ENCODE data around the gene GPHA2.
"Not testable (repeated sequence)": the region's sequence is repeated elsewhere in the genome, so short reads cannot be mapped to it uniquely, and the experiment has no call there.

GPHA2 gene

GRCh38 chr11:64935359-64936081 lies at the start of gene GPHA2:
TSS of gene GPHA2 (minus strand) at chr11:64935893. CDS start at chr11:64935460, 433 bp downstream.
- no peaks in the 10 kb centered on the region for H3K79me2 ChIP-seq (ENCODE audit: control insufficient read depth, low read length)
- H3K36me3 ChIP-seq (ENCODE audit: control insufficient read depth, low read length): no peaks in the 10 kb centered on the region
- H3K9me2 ChIP-seq (replicated peaks; ENCODE audit: control insufficient read depth, low read length): no peaks in the 10 kb centered on the region
- H3K4me3 ChIP-seq (ENCODE audit: low read length): no peak within 1 kb of the TSS
- TF ChIP-seq CTCF (IDR thresholded peaks at IDR 0.05; ENCODE audit: low read depth, low read length, poor library complexity, severe bottlenecking) (no peak), EZH2phosphoT487 (IDR thresholded peaks at IDR 0.05; ENCODE audit: borderline replicate concordance, low read length) (no peak)
- no peak within 1 kb of the TSS for H3K4me2 ChIP-seq (ENCODE audit: low read length)
- H3K4me1 ChIP-seq (ENCODE audit: control insufficient read depth, low read length): no peaks in the 10 kb centered on the region
- H3K27me3 ChIP-seq (ENCODE audit: control insufficient read depth, low read length): no peaks in the 10 kb centered on the region
- no peaks in the 10 kb centered on the region for H4K20me1 ChIP-seq (ENCODE audit: control insufficient read depth, insufficient read depth, low read depth, low read length)
- H3K27ac ChIP-seq (ENCODE audit: low read depth, low read length): no peak within 1 kb of the TSS
- H3K9me3 ChIP-seq (ENCODE audit: control insufficient read depth, insufficient read depth, low read length): no peaks in the 10 kb centered on the region
- H3F3A ChIP-seq (ENCODE audit: control insufficient read depth, insufficient read depth): no peaks in the 10 kb centered on the region

GRCh38 chr11:64983339-64983738 lies 47.6 kb upstream of the GPHA2 start:
- H3F3A ChIP-seq (ENCODE audit: control insufficient read depth, insufficient read depth); H3K79me2 ChIP-seq (ENCODE audit: control insufficient read depth, low read length); H3K9me2 ChIP-seq (replicated peaks; ENCODE audit: control insufficient read depth, low read length): not testable (repeated sequence)

GRCh38 chr11:64976651-64977050 lies 41.0 kb upstream of the GPHA2 start:
- no peak overlapping the region for H3K27ac ChIP-seq (ENCODE audit: low read depth, low read length)
- no peaks in the 10 kb centered on the region for H4K20me1 ChIP-seq (ENCODE audit: control insufficient read depth, insufficient read depth, low read depth, low read length)
- H3F3A ChIP-seq (ENCODE audit: control insufficient read depth, insufficient read depth): peaks cover 16% of the 10 kb centered on the region
- peaks cover 53% of the 10 kb centered on the region for H3K4me1 ChIP-seq (ENCODE audit: control insufficient read depth, low read length)
- no peak overlapping the region for H3K4me3 ChIP-seq (ENCODE audit: low read length)
- no peaks in the 10 kb centered on the region for H3K9me3 ChIP-seq (ENCODE audit: control insufficient read depth, insufficient read depth, low read length)
- H3K79me2 ChIP-seq (ENCODE audit: control insufficient read depth, low read length): no peaks in the 10 kb centered on the region
- H3K4me2 ChIP-seq (ENCODE audit: low read length): no peak overlapping the region
- H3K36me3 ChIP-seq (ENCODE audit: control insufficient read depth, low read length): no peaks in the 10 kb centered on the region
- TF ChIP-seq EZH2phosphoT487 (IDR thresholded peaks at IDR 0.05; ENCODE audit: borderline replicate concordance, low read length): no peak
- no peak for TF ChIP-seq CTCF (IDR thresholded peaks at IDR 0.05; ENCODE audit: low read depth, low read length, poor library complexity, severe bottlenecking)
- H3K9me2 ChIP-seq (replicated peaks; ENCODE audit: control insufficient read depth, low read length): no peaks in the 10 kb centered on the region
- H3K27me3 ChIP-seq (ENCODE audit: control insufficient read depth, low read length): no peaks in the 10 kb centered on the region

More at GRCh38 chr11:64983339-64983738, 47.6 kb upstream of the GPHA2 start:
- not testable (repeated sequence) for H3K9me3 ChIP-seq (ENCODE audit: control insufficient read depth, insufficient read depth, low read length); H3K27me3 ChIP-seq (ENCODE audit: control insufficient read depth, low read length); H3K27ac ChIP-seq (ENCODE audit: low read depth, low read length); H3K4me3 ChIP-seq (ENCODE audit: low read length); H3K4me2 ChIP-seq (ENCODE audit: low read length); H4K20me1 ChIP-seq (ENCODE audit: control insufficient read depth, insufficient read depth, low read depth, low read length); H3K36me3 ChIP-seq (ENCODE audit: control insufficient read depth, low read length)
- H3K4me1 ChIP-seq (ENCODE audit: control insufficient read depth, low read length): peaks cover 52% of the 10 kb centered on the region

GRCh38 chr11:64974124-64974523 lies 38.4 kb upstream of the GPHA2 start:
- no peaks in the 10 kb centered on the region for H3K9me2 ChIP-seq (replicated peaks; ENCODE audit: control insufficient read depth, low read length)
- H3K4me3 ChIP-seq (ENCODE audit: low read length): peak overlapping the region; percentile 60
- no peaks in the 10 kb centered on the region for H3K27me3 ChIP-seq (ENCODE audit: control insufficient read depth, low read length)
- peaks cover 16% of the 10 kb centered on the region for H3F3A ChIP-seq (ENCODE audit: control insufficient read depth, insufficient read depth)
- no peaks in the 10 kb centered on the region for H3K36me3 ChIP-seq (ENCODE audit: control insufficient read depth, low read length)
- H3K4me1 ChIP-seq (ENCODE audit: control insufficient read depth, low read length): peaks cover 54% of the 10 kb centered on the region
- H3K4me2 ChIP-seq (ENCODE audit: low read length): peak overlapping the region; percentile 62
- no peaks in the 10 kb centered on the region for H3K79me2 ChIP-seq (ENCODE audit: control insufficient read depth, low read length)
- no peaks in the 10 kb centered on the region for H4K20me1 ChIP-seq (ENCODE audit: control insufficient read depth, insufficient read depth, low read depth, low read length)
- TF ChIP-seq CTCF (IDR thresholded peaks at IDR 0.05; ENCODE audit: low read depth, low read length, poor library complexity, severe bottlenecking) (no peak), EZH2phosphoT487 (IDR thresholded peaks at IDR 0.05; ENCODE audit: borderline replicate concordance, low read length) (no peak)
- H3K27ac ChIP-seq (ENCODE audit: low read depth, low read length): peak overlapping the region; percentile 65
- H3K9me3 ChIP-seq (ENCODE audit: control insufficient read depth, insufficient read depth, low read length): no peaks in the 10 kb centered on the region
